ENCODE measurements around the gene TARP.

TARP gene

DNA sequence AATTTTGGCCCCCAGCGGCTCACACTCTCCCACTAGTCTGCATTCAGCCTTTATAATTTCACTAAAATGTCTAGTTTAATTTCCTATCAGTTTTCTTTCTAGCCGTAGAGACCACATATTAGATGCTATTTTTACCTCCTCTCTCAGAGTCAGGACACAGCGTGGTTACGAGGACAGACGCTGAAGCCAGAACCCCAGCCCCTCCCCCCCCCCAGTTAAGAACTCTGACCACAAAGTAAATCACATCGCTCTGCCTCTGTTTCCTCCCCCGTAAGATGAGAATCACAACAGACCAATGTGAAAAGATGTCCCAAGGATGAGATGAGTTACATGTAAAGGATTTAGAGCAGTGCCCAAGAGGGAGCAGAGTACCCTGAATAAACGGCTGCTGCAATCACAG lies 11.1 kb upstream of the TARP start:
- TF ChIP-seq FOXP2 (optimal IDR thresholded peaks at IDR 0.05; ENCODE audit: borderline replicate concordance, extremely low read depth, extremely low read length, insufficient read depth): no peak
- TF ChIP-seq SIN3A (IDR thresholded peaks at IDR 0.05; ENCODE audit: borderline replicate concordance, insufficient read depth, low read length): no peak
- TF ChIP-seq, protein P1, sequence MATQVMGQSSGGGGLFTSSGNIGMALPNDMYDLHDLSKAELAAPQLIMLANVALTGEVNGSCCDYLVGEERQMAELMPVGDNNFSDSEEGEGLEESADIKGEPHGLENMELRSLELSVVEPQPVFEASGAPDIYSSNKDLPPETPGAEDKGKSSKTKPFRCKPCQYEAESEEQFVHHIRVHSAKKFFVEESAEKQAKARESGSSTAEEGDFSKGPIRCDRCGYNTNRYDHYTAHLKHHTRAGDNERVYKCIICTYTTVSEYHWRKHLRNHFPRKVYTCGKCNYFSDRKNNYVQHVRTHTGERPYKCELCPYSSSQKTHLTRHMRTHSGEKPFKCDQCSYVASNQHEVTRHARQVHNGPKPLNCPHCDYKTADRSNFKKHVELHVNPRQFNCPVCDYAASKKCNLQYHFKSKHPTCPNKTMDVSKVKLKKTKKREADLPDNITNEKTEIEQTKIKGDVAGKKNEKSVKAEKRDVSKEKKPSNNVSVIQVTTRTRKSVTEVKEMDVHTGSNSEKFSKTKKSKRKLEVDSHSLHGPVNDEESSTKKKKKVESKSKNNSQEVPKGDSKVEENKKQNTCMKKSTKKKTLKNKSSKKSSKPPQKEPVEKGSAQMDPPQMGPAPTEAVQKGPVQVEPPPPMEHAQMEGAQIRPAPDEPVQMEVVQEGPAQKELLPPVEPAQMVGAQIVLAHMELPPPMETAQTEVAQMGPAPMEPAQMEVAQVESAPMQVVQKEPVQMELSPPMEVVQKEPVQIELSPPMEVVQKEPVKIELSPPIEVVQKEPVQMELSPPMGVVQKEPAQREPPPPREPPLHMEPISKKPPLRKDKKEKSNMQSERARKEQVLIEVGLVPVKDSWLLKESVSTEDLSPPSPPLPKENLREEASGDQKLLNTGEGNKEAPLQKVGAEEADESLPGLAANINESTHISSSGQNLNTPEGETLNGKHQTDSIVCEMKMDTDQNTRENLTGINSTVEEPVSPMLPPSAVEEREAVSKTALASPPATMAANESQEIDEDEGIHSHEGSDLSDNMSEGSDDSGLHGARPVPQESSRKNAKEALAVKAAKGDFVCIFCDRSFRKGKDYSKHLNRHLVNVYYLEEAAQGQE (IDR thresholded peaks at IDR 0.05; ENCODE audit: insufficient read depth in 1 of 2, low read depth in 2 of 2, low read length in 2 of 2): no peak
- TF ChIP-seq TAF1 (IDR thresholded peaks at IDR 0.05; ENCODE audit: borderline replicate concordance, insufficient read depth, low read length): no peak
- no peak for TF ChIP-seq POLR2AphosphoS5 (IDR thresholded peaks at IDR 0.05; ENCODE audit: low read depth, low read length)

GRCh38 chr7:38283809-38284208 lies 10.4 kb upstream of the TARP start:
- TF ChIP-seq, protein P1 (IDR thresholded peaks at IDR 0.05; ENCODE audit: insufficient read depth in 1 of 2, low read depth in 2 of 2, low read length in 2 of 2): no peak
- TF ChIP-seq SIN3A (IDR thresholded peaks at IDR 0.05; ENCODE audit: borderline replicate concordance, insufficient read depth, low read length) (no peak), POLR2AphosphoS5 (IDR thresholded peaks at IDR 0.05; ENCODE audit: low read depth, low read length) (no peak), TAF1 (IDR thresholded peaks at IDR 0.05; ENCODE audit: borderline replicate concordance, insufficient read depth, low read length) (no peak), FOXP2 (optimal IDR thresholded peaks at IDR 0.05; ENCODE audit: borderline replicate concordance, extremely low read depth, extremely low read length, insufficient read depth) (no peak)

DNA sequence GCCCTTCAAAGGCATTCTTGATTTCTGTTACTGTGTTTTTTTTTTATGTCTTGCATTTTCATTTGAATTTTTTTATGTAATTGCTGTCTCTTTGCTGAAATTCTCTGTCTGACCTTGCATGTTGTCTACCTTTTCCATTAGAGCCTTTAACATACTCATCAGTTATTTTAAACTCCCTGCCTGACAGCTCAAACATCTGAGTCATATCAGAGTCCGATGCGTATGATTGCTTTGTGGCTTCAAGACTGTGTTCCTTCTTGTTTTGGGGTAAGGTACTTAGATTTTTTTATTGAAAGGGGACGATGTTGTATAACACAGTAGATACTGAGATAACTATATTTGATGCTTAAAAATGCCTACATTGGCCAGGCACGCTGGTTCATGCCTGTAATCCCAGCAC lies 9.7 kb upstream of the TARP start:
- TF ChIP-seq POLR2AphosphoS5 (IDR thresholded peaks at IDR 0.05; ENCODE audit: low read depth, low read length): no peak
- TF ChIP-seq FOXP2 (optimal IDR thresholded peaks at IDR 0.05; ENCODE audit: borderline replicate concordance, extremely low read depth, extremely low read length, insufficient read depth): no peak
- TF ChIP-seq SIN3A (IDR thresholded peaks at IDR 0.05; ENCODE audit: borderline replicate concordance, insufficient read depth, low read length): no peak
- TF ChIP-seq TAF1 (IDR thresholded peaks at IDR 0.05; ENCODE audit: borderline replicate concordance, insufficient read depth, low read length): no peak
- TF ChIP-seq, protein P1 (IDR thresholded peaks at IDR 0.05; ENCODE audit: insufficient read depth in 1 of 2, low read depth in 2 of 2, low read length in 2 of 2): no peak

- TF ChIP-seq FOXP2 (optimal IDR thresholded peaks at IDR 0.05; ENCODE audit: borderline replicate concordance, extremely low read depth, extremely low read length, insufficient read depth) (no peak), SIN3A (IDR thresholded peaks at IDR 0.05; ENCODE audit: borderline replicate concordance, insufficient read depth, low read length) (no peak), TAF1 (IDR thresholded peaks at IDR 0.05; ENCODE audit: borderline replicate concordance, insufficient read depth, low read length) (no peak), POLR2AphosphoS5 (IDR thresholded peaks at IDR 0.05; ENCODE audit: low read depth, low read length) (no peak)
- TF ChIP-seq, protein P1 (IDR thresholded peaks at IDR 0.05; ENCODE audit: insufficient read depth in 1 of 2, low read depth in 2 of 2, low read length in 2 of 2): no peak
Observed at GRCh38 chr7:38282081-38282480, 8.6 kb upstream of the TARP start.

DNA sequence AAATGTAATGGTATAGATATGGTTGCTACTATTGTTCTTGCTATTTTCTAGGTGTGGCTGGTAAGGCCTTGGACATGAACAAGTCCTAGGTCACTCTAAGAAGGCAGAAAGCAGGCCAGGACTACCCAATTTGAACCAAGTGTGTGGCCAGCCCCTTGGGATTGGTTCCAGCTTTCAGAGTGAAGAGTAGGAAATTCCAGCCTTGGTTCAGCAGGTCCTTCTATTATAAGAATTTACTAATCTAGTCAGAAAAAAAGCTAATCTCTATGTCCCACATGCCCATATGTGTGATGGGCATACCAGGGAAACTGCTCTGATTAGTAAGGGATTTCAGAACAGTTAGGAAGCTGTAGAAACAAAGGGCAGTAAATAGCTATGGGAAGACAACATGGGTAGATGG lies 7.8 kb upstream of the TARP start:
- TF ChIP-seq POLR2AphosphoS5 (IDR thresholded peaks at IDR 0.05; ENCODE audit: low read depth, low read length) (no peak), FOXP2 (optimal IDR thresholded peaks at IDR 0.05; ENCODE audit: borderline replicate concordance, extremely low read depth, extremely low read length, insufficient read depth) (no peak), SIN3A (IDR thresholded peaks at IDR 0.05; ENCODE audit: borderline replicate concordance, insufficient read depth, low read length) (no peak), TAF1 (IDR thresholded peaks at IDR 0.05; ENCODE audit: borderline replicate concordance, insufficient read depth, low read length) (no peak)
- TF ChIP-seq, protein P1 (IDR thresholded peaks at IDR 0.05; ENCODE audit: insufficient read depth in 1 of 2, low read depth in 2 of 2, low read length in 2 of 2): no peak
